ENCODE measurements around the gene STXBP3. TPM values are rescaled to one million over a fixed set of nuclear protein-coding genes. Genes with fewer than 3 reads are reported as not detected.

STXBP3 gene
- total RNA-seq, 1 experiment from 2014 or later, result 34.1 TPM

DNA sequence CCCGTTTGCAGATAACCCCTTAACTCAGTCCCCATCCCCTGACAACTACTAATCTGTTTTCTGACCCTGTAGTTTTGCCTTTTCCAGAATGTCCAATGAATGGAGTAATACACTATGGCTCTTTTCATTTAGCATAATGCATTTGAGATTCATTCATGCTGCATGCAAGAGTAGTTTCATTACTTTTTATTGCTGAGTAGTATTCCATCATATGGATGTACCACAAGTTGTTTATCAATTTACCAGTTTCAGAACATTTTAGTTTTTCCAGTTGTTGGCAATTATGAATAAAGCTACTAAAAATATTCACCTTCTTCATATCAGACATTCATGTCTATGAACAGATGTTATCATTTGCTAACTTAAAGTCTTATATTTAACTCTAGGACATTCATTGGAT is 45.3 kb downstream of the STXBP3 start:
- DNase-seq, result no peak
- H3K4ac ChIP-seq (ENCODE audit: low read depth, low read length), result no peak overlapping the region
- H3K79me1 ChIP-seq (ENCODE audit: insufficient read depth, low read depth, low read length, poor library complexity, severe bottlenecking), result no peaks in the 10 kb centered on the region
- no peak overlapping the region for H3K4me2 ChIP-seq (ENCODE audit: insufficient read depth, insufficient read length, low read length)
- no peak overlapping the region for H3K56ac ChIP-seq (ENCODE audit: insufficient read length, low read depth, low read length)
- no CpG with 5 or more reads among the region's 1 CpG for WGBS (ENCODE audit: extremely low coverage, insufficient read length, low lambda C conversion rate)
- no peak overlapping the region for H2BK5ac ChIP-seq (ENCODE audit: insufficient read length, low read length)
- no peaks in the 10 kb centered on the region for H3K79me2 ChIP-seq (ENCODE audit: insufficient read depth, low read length)
- Mint-ChIP-seq H3K27me3 (ENCODE audit: low read depth) (no peaks in the 10 kb centered on the region), H3K36me3 (ENCODE audit: insufficient read depth in 1 of 3, low read depth in 3 of 3) (peaks cover 40 to 74% (median 73%) of the 10 kb centered on the region in 3 experiments), H3K4me3 (no peak overlapping the region), H3K9me3 (peaks cover 28 to 33% of the 10 kb centered on the region in 2 experiments), H3K4me1 (no peaks in the 10 kb centered on the region), H3K27ac (no peak overlapping the region)
- H2BK15ac ChIP-seq (ENCODE audit: low read depth, low read length), result no peak overlapping the region
- TF ChIP-seq CTCF (conservative IDR thresholded peaks at IDR 0.05), result no peak
- no peak overlapping the region for H3K14ac ChIP-seq (ENCODE audit: insufficient read depth, low read length)
- no peaks in the 10 kb centered on the region for H3K27me3 ChIP-seq (ENCODE audit: insufficient read depth, low read length)
- no peak overlapping the region for H4K91ac ChIP-seq (ENCODE audit: insufficient read length, low read depth, low read length)
- no peak overlapping the region for H4K5ac ChIP-seq (ENCODE audit: insufficient read length, low read depth, low read length)
- H2BK120ac ChIP-seq (ENCODE audit: low read depth, low read length, poor library complexity, severe bottlenecking), result no peak overlapping the region
- H2BK20ac ChIP-seq (ENCODE audit: low read depth, low read length, poor library complexity, severe bottlenecking), result no peak overlapping the region
- H4K8ac ChIP-seq (replicated peaks; ENCODE audit: insufficient read length, low read depth, low read length), result no peak overlapping the region
- H3K9me3 ChIP-seq (ENCODE audit: control insufficient read depth, low read depth, low read length), result peaks cover 6% of the 10 kb centered on the region
- H2AFZ ChIP-seq (ENCODE audit: low read length), result no peak overlapping the region
- H3K23me2 ChIP-seq (ENCODE audit: insufficient read length, low read depth, low read length, poor library complexity, severe bottlenecking), result no peaks in the 10 kb centered on the region
- H3K4me1 ChIP-seq (ENCODE audit: insufficient read depth, low read length), result no peaks in the 10 kb centered on the region
- no peak overlapping the region for H2BK12ac ChIP-seq (ENCODE audit: insufficient read length, low read depth, low read length)
- no peak overlapping the region for H3K23ac ChIP-seq (ENCODE audit: insufficient read length, low read depth, low read length)
- H4K20me1 ChIP-seq (ENCODE audit: control insufficient read depth, insufficient read depth, insufficient read length), result no peaks in the 10 kb centered on the region
- H2AK5ac ChIP-seq (ENCODE audit: insufficient read length, low read length), result no peak overlapping the region
- no peak overlapping the region for H3K9ac ChIP-seq (ENCODE audit: extremely low read depth, insufficient read length, low read length)
- no peak overlapping the region for H3T11ph ChIP-seq (ENCODE audit: low read length)
- H3K27ac ChIP-seq (ENCODE audit: insufficient read length, low read depth, low read length), result no peak overlapping the region
- no peak overlapping the region for H3K18ac ChIP-seq (ENCODE audit: insufficient read length, low read depth, low read length)
